Uterus (tissue), 4 donors: ENCODE measurements around the gene P2RY8. TPM values are rescaled to one million over a fixed set of nuclear protein-coding genes. Genes with fewer than 3 reads are reported as not detected.

ENCODE experiments used
- DNase-seq, 2 donors: peaks; one replicate each; pipeline ENCODE4 v3.0.0-alpha.2; 2019 to 2020
- H3K27ac ChIP-seq, 2 donors: fragments of 200-600 bp; sonication (generic); 1 replicate in 1 of 2; 2 replicates in 1 of 2; pipeline ENCODE4 v1.5.1; 2016 to 2018
- H3K27me3 ChIP-seq, 2 donors: fragments of 200-600 bp; sonication (generic); one replicate each; pipeline ENCODE4 v1.5.1; 2018 to 2019; ENCODE audit warnings: control low read depth in 1 of 2
- H3K36me3 ChIP-seq, 2 donors: fragments of 200-600 bp; sonication (generic); one replicate each; pipeline ENCODE4 v1.5.1; 2019; ENCODE audit warnings: control low read depth in 1 of 2
- H3K4me1 ChIP-seq, 2 donors: fragments of 200-600 bp; sonication (generic); one replicate each; pipeline ENCODE4 v1.5.1; 2018 to 2019; ENCODE audit warnings: control low read depth in 1 of 2
- H3K4me3 ChIP-seq, 2 donors: fragments of 200-600 bp; sonication (generic); 1 replicate in 1 of 2; 2 replicates in 1 of 2; pipeline ENCODE4 v1.5.1; 2018 to 2019; ENCODE audit warnings: mild to moderate bottlenecking in 1 of 2
- H3K9me3 ChIP-seq, 2 donors: fragments of 200-600 bp; sonication (generic); one replicate each; pipeline ENCODE4 v1.5.1; 2019; ENCODE audit warnings: control low read depth in 1 of 2
- CTCF ChIP-seq, 4 experiments: fragments of 200-600 bp in 2 of 4; fragments of 450-650 bp in 2 of 4; sonication (generic) in 2 of 4; IDR thresholded peaks; one replicate each; pipeline ENCODE4 v1.5.1; 2016 to 2019; ENCODE audit warnings: antibody characterized with exemption in 4 of 4, mild to moderate bottlenecking in 2 of 4, moderate library complexity in 1 of 4
- POLR2A ChIP-seq, 2 donors: fragments of 450-650 bp; IDR thresholded peaks; one replicate each; pipeline ENCODE4 v1.6.1; 2016; ENCODE audit warnings: antibody characterized with exemption in 2 of 2, mild to moderate bottlenecking in 1 of 2, moderate library complexity in 1 of 2
- intact Hi-C: fragments of 100-400 bp; cut with DNase I; formaldehyde crosslinking; loops from one replicate; pipeline ENCODE4 v1.15.1; 2023; ENCODE audit warnings: low total_unique reads
- total RNA-seq, 4 donors: library from RNA; depleted of rRNA in 3 of 4; stranded (reverse); fragments of >200 nt in 3 of 4; gene quantifications; one replicate each; pipeline versions ENCODE4 v1.1.0 to v1.2.4, GENCODE V29; 2014 to 2023
- donor health status: DM: yes; HTN: yes; CAD: no.

Gene P2RY8
- total RNA-seq, 4 donors from 2014 or later = 0.59 to 3.6 (median 0.90) TPM; not detected in 1

GRCh38 chrX:1440506-1440905 lies 96.5 kb downstream of the P2RY8 start:
- intact Hi-C loops = no loop called here
- no peak overlapping the region for H3K4me3 ChIP-seq
- H3K4me1 ChIP-seq = no peaks in the 10 kb centered on the region
- H3K9me3 ChIP-seq = no peaks in the 10 kb centered on the region
- H3K27ac ChIP-seq = no peak overlapping the region
- H3K36me3 ChIP-seq = no peaks in the 10 kb centered on the region
- DNase-seq = no peak
- no peak for TF ChIP-seq CTCF (IDR thresholded peaks at IDR 0.05)
- TF ChIP-seq POLR2A (IDR thresholded peaks at IDR 0.05) = no peak
- H3K27me3 ChIP-seq = no peaks in the 10 kb centered on the region

DNA sequence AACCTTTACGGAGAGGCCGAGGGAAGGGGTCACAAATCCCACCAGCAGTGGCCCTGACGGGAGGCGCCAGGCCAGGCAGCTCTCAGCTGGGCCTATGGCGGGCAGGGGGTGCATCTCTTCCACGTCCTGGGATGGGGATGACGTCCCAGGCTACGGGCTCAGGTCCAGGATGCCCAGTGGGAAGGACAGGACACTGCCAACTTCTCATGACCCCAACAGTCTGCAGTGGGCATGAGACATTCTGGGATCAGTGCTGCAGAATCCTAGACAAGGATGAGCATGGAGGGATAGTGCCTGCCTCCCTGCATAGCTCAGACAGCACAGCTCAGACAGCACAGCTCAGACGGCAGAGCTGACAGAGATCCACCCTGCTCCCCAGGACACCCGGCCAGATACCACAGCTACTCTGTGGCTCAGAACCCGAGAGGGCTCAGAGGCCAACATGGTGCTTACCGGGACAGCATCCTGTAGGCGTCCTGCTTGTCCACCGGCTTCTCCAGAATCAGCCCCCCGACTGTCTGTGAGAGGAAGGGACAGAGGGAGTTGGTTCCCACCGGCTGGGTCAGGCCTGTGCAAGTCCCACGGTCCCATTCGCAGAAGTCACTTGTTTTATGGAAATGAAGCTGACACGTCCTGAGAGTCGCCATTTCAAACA lies 101.6 kb downstream of the P2RY8 start:
- intact Hi-C loops = loop anchor here (5.0 kb wide), 1 partner anchor 38 kb away; no protein-coding TSS in a partner anchor
- no peaks in the 10 kb centered on the region for H3K36me3 ChIP-seq

GRCh38 chrX:1434871-1435240 lies 102.1 kb downstream of the P2RY8 start:
- Histone ChIP-seq H3K4me3 (no peak overlapping the region), H3K9me3 (no peaks in the 10 kb centered on the region), H3K4me1 (no peaks in the 10 kb centered on the region), H3K27ac (no peak overlapping the region), H3K36me3 (no peaks in the 10 kb centered on the region), H3K27me3 (no peaks in the 10 kb centered on the region)
- no peak for DNase-seq
- intact Hi-C loops = loop anchor here (5.0 kb wide), 1 partner anchor 38 kb away; no protein-coding TSS in a partner anchor
- TF ChIP-seq CTCF (IDR thresholded peaks at IDR 0.05) = no peak

More for the DNA sequence above, 101.6 kb downstream of the P2RY8 start:
- Histone ChIP-seq H3K9me3 (no peaks in the 10 kb centered on the region), H3K27ac (no peak overlapping the region), H3K27me3 (no peaks in the 10 kb centered on the region), H3K4me3 (no peak overlapping the region), H3K4me1 (no peaks in the 10 kb centered on the region)
- TF ChIP-seq CTCF (IDR thresholded peaks at IDR 0.05) (no peak), POLR2A (IDR thresholded peaks at IDR 0.05) (no peak)
- DNase-seq = no peak

DNA sequence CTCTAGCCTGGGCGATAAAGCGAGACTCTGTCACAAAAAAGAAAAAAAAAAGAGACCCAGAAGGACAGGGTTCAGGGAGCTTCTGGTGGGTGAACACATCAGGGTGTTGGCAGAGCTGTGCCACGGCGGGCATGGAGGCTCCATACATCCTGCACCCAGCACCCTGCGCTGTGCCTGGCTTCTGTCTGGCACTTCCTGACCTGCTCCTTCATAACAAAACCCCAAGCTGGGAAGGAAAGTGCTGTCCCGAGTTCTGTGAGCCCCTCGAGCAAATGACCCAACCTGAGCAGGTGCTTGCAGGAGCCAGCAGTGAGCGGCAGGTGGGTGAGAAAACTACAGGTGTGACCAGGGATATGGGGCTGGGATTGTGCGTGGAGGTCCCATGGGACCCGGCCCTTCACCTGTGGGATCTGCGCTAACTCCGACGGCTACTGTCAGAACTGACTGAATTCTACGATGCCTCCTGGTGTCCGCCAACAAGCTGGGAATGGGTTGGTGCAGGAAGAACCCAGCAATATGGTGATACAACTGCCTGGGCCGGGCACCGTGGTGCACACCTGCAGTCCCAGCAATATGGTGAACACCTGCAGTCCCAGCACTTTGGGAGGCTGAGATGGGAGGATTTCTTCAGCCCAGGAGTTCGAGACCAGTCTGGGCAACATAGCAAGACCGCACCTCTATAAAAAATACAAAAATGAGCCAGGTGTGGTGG lies 103.2 kb downstream of the P2RY8 start:
- intact Hi-C loops = no loop called here

More for the DNA sequence above, 103.2 kb downstream of the P2RY8 start:
- Histone ChIP-seq H3K27me3 (no peaks in the 10 kb centered on the region), H3K4me1 (no peaks in the 10 kb centered on the region), H3K36me3 (no peaks in the 10 kb centered on the region), H3K27ac (no peak overlapping the region), H3K9me3 (no peaks in the 10 kb centered on the region), H3K4me3 (no peak overlapping the region)
- no peak for TF ChIP-seq POLR2A (IDR thresholded peaks at IDR 0.05)
- no peak for TF ChIP-seq CTCF (IDR thresholded peaks at IDR 0.05)
- no peak for DNase-seq
